HUES6 (cell line): Measurements from ENCODE around the gene STAT3.
A peak's percentile ranks its signal among the peaks of the same experiment; 100 is the strongest.
"Not testable (repeated sequence)": the region's sequence is repeated elsewhere in the genome, so short reads cannot be mapped to it uniquely, and the experiment has no call there.

Experiments
- H3K27ac ChIP-seq: 2 replicates; pipeline ENCODE4 v1.7.0; 2013; ENCODE audit warnings: low read depth, mild to moderate bottlenecking, low read length, inconsistent platforms
- H3K27me3 ChIP-seq: 2 replicates; pipeline ENCODE4 v1.6.1; 2013; ENCODE audit warnings: low read length; ENCODE audit not compliant: control insufficient read depth, insufficient read depth
- H3K36me3 ChIP-seq: 2 replicates; pipeline ENCODE4 v1.6.1; 2013; ENCODE audit warnings: low read length; ENCODE audit not compliant: control insufficient read depth, insufficient read depth
- H3K4me1 ChIP-seq: 2 replicates; pipeline ENCODE4 v1.6.1; 2013; ENCODE audit warnings: low read length; ENCODE audit not compliant: control insufficient read depth, insufficient read depth
- H3K4me3 ChIP-seq: 2 replicates; pipeline ENCODE4 v1.5.1; 2013; ENCODE audit warnings: low read depth, low read length
- H3K9ac ChIP-seq: one replicate; pipeline ENCODE4 v1.6.1; 2013; ENCODE audit warnings: mild to moderate bottlenecking, low read length
- H3K9me3 ChIP-seq: 2 replicates; pipeline ENCODE4 v1.6.1; 2013; ENCODE audit warnings: low read depth, low read length; ENCODE audit not compliant: control insufficient read depth, insufficient read depth

The STAT3 gene

DNA sequence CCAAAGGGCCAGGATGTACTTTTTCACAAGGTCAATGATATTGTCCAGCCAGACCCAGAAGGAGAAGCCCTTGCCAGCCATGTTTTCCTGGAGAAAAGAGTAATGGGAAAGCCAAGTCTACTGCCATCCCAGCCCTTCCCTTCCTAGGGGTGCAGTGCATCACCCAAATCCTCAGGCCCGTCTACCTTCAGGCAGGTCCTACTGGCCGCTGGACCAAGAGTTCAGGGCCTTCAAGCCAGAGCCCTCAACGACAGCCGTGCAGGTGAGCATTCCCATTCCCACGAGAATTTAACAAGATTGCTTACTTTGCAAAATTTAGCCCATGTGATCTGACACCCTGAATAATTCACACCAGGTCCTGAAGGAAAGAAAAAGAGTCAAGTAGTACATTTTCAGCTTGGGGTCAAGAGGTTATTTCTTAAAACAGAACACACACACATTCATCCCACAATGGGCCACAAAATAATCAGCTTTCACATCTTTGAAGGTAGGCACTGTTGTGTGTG, 64.9 kb downstream of the STAT3 start:
- H3K4me3 ChIP-seq = no peak overlapping the region
- H3K4me1 ChIP-seq = peaks cover 12% of the 10 kb centered on the region; the same call in 1 of the 2 replicates
- no peak overlapping the region for H3K27ac ChIP-seq
- H3K9ac ChIP-seq = no peak overlapping the region
- H3K27me3 ChIP-seq = no peaks in the 10 kb centered on the region
- H3K9me3 ChIP-seq = no peaks in the 10 kb centered on the region
- H3K36me3 ChIP-seq = peaks cover 71% of the 10 kb centered on the region

DNA sequence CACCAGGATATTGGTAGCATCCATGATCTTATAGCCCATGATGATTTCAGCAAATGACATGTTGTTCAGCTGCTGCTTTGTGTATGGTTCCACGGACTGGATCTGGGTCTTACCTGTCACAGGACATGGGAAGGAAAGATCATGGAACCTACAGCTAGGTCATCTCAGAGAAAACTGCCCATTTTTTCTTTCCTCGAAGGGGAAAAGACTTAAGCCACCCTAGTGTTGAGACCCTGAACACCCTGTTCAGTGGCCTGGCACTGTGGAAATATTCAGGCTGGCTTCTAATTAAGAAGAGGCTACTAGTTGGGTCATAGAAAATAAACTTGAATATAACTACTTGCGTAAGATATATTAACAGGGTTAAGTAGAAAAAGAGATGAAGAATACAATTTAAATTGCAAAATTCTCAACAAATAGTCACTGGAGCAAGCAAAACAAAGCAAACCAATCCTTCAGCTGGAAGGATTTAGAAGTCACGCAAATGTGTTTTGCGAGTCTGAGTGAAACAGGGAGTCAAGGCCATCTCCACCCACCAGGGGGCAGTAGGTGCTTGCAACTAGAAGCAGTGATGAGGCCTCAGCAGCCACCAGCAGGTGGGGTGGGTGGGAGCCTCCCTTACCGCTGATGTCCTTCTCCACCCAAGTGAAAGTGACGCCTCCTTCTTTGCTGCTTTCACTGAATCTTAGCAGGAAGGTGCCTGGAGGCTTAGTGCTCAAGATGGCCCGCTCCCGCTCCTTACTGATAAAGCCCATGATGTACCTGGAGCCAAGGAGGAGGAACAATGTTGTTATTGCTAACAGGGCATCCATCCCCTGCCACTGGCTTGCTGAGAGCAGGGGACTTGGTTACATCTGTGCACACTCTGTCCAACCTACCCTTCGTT, 65.6 kb downstream of the STAT3 start:
- Histone ChIP-seq H3K27ac (no peak overlapping the region), H3K9ac (no peak overlapping the region), H3K27me3 (no peaks in the 10 kb centered on the region), H3K36me3 (peaks cover 76% of the 10 kb centered on the region), H3K4me3 (no peak overlapping the region), H3K4me1 (peaks cover 12% of the 10 kb centered on the region; the same call in 1 of the 2 replicates), H3K9me3 (no peaks in the 10 kb centered on the region)

DNA sequence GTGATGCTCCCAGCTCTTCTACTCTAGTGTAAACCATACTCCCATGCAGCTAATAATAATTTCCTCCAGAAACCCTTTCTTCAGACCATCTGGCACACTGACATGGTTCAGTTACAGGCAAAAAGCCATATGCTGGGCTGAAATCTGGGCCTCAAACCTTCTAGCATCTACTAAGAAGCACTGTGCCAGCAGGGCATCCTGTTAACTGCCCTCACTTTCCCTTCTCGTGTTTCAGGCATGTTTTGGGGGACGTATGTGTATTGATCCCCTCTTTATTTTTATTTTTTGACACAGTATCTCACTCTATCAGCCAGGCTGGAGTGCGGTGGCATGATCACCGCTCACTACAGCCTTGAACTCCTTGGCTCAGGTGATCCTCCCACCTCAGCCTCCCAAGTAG, 66.7 kb downstream of the STAT3 start:
- Histone ChIP-seq H3K4me1 (peaks cover 12% of the 10 kb centered on the region; the same call in 1 of the 2 replicates), H3K27me3 (no peaks in the 10 kb centered on the region), H3K36me3 (peaks cover 76% of the 10 kb centered on the region), H3K9me3 (no peaks in the 10 kb centered on the region), H3K9ac (no peak overlapping the region), H3K27ac (no peak overlapping the region), H3K4me3 (no peak overlapping the region)

DNA sequence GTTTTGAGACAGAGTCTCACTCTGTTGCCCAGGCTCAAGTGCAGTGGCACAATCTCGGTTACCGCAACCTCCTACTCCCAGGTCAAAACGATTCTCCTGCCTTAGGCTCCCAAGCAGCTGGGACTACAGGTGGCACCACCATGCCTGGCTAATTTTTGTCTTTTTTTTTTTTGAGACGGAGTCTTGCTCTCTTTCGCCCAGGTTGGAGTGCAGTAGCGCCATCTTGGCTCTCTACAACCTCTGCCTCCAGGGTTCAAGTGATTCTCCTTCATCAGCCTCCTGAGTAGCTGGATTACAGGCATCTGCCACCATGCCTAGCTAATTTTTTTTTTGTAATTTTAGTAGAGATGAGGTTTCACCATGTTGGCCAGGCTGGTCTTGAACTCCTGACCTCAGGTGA, 70.3 kb downstream of the STAT3 start:
- not testable (repeated sequence) for H3K9ac ChIP-seq, H3K27me3 ChIP-seq, H3K4me3 ChIP-seq, H3K9me3 ChIP-seq, H3K27ac ChIP-seq
- H3K4me1 ChIP-seq = peaks cover 14% of the 10 kb centered on the region; the same call in 1 of the 2 replicates
- H3K36me3 ChIP-seq = peaks cover 73% of the 10 kb centered on the region

DNA sequence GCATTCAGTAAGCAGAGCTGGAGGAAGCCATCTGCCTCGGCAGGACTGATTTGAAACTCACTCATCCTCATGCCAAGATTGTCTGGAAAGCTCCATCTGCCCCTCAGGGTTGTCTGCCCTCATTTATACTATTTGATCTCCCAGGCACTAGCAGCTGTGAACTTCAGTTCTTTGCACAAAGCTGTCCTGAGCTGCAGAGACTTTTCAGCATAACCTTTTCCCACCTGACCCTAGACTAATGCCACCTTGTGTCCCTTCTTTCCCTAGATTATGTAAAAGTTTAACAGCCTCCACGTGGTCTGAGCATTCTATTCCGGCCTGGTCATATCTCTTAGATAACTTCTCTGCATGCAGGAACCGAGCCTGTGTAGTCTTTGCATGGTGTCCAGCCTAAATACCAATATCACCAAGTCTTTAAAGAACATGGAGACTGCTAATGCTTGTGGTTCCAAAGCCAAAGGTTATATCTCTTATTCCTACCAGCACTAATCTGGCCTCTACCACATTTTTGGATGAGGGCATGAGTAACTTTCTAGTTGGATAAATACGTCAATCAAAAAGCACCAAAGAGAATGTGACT, 70.9 kb downstream of the STAT3 start:
- H3K4me3 ChIP-seq = no peak overlapping the region
- no peak overlapping the region for H3K27ac ChIP-seq
- no peaks in the 10 kb centered on the region for H3K9me3 ChIP-seq
- no peak overlapping the region for H3K9ac ChIP-seq
- H3K4me1 ChIP-seq = peaks cover 19% of the 10 kb centered on the region
- peaks cover 70% of the 10 kb centered on the region for H3K36me3 ChIP-seq
- no peaks in the 10 kb centered on the region for H3K27me3 ChIP-seq

DNA sequence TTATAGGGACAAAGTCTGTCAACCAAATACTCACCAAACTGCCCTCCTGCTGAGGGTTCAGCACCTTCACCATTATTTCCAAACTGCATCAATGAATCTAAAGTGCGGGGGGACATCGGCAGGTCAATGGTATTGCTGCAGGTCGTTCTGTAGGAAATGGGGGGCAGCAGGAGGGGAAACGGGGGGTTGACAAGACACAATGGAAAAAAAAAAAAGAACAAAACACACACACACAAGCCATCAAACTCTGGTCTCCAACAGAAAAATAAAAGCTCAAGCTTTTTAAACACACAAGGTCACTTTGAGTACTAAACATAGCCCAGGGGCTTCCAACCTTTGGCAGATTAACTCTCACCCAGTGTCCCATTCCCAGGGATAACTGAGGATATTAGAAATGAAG, 71.5 kb downstream of the STAT3 start:
- peaks cover 64% of the 10 kb centered on the region for H3K36me3 ChIP-seq
- peaks cover 23% of the 10 kb centered on the region for H3K4me1 ChIP-seq
- no peaks in the 10 kb centered on the region for H3K27me3 ChIP-seq
- no peak overlapping the region for H3K4me3 ChIP-seq
- H3K9me3 ChIP-seq = no peaks in the 10 kb centered on the region
- H3K9ac ChIP-seq = no peak overlapping the region
- no peak overlapping the region for H3K27ac ChIP-seq

DNA sequence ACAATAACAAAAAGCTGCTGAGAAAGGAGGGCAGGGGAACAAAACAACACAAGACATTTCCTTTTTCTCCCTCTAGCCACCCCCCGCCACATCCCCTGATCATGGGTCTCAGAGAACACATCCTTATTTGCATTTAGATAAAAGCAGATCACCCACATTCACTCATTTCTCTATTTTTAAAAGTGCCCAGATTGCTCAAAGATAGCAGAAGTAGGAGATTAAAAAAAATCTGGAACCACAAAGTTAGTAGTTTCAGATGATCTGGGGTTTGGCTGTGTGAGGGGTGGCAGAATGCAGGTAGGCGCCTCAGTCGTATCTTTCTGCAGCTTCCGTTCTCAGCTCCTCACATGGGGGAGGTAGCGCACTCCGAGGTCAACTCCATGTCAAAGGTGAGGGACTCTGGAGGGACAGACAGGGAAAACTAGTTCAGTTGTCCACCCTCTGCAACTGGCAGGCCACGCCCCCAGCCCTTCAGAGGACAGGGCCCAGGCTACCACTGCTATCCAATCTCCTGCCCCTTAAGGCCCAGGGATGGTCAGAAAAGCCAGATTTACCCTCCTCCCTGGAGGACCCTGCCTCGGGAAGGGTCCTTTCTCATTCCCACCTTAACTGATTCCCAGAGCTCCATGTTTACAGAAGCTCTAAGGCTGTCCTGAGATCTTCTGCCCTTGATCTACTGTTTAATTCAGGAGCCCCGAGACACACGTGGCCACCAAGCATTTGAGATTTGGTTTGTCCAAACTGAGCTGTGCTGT, 72.7 kb downstream of the STAT3 start:
- Histone ChIP-seq H3K27me3 (no peaks in the 10 kb centered on the region), H3K36me3 (peaks cover 63% of the 10 kb centered on the region), H3K4me3 (no peak overlapping the region), H3K4me1 (peaks cover 34% of the 10 kb centered on the region), H3K9me3 (no peaks in the 10 kb centered on the region), H3K9ac (no peak overlapping the region), H3K27ac (no peak overlapping the region)

DNA sequence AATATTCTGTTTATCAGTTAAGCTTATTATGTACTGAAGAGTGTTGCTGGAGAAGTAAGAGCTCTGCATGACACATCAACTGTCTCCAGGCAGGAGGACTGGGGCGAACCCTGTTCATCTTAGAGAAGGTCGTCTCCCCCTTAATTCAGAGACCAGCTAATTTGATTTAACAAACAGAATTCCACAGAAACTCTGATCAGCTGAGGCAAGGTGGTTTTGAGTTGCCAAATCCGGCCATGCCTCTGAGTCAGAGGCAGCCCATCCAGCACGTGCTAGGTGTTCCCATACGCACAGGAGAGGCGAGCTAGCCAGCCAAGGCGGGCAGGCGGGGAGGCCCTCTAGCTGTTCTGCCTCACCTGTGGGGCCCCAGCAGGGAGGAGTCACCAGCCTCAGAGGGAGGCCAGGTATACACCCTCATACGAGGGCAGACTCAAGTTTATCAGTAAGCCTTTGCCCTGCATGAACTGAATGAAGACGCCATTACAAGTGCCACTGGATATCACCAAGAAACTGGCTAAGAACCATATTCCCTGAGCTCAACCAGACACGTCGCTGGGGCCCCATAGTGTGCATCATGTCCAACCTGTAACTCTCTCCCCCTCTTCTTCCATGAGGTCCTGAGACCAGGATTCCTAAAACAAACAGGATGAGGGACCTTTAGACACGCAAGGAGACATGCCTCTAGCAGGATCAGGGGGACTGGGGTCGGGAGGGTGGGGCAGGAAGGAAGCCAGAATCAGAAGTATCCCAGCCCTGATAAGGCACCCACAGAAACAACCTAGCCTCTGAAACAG, 74.3 kb downstream of the STAT3 start:
- Histone ChIP-seq H3K27me3 (no peaks in the 10 kb centered on the region), H3K27ac (no peak overlapping the region), H3K4me1 (peaks cover 27% of the 10 kb centered on the region), H3K9me3 (no peaks in the 10 kb centered on the region), H3K9ac (no peak overlapping the region), H3K36me3 (peaks cover 58% of the 10 kb centered on the region), H3K4me3 (no peak overlapping the region)

DNA sequence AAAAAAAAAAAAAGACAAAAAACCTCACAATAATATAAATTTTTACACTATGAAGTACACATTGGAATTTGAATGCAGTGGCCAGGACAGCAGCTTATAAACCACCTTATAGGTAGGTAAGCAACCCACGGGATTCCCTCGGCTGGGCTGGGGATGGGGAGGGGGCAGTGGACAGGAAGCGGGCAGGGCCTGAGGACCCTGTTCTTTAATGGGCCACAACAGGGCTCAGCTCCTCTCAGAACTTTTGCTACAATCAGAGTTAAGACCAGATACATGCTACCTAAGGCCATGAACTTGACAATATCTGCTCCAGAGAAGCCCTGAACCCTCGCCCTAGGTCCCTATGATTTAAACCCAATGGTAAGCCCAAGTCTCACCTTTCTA, 74.9 kb downstream of the STAT3 start:
- no peaks in the 10 kb centered on the region for H3K27me3 ChIP-seq
- no peak overlapping the region for H3K9ac ChIP-seq
- peaks cover 53% of the 10 kb centered on the region for H3K36me3 ChIP-seq
- H3K4me3 ChIP-seq = no peak overlapping the region
- no peaks in the 10 kb centered on the region for H3K9me3 ChIP-seq
- H3K27ac ChIP-seq = no peak overlapping the region
- H3K4me1 ChIP-seq = peaks cover 27% of the 10 kb centered on the region

DNA sequence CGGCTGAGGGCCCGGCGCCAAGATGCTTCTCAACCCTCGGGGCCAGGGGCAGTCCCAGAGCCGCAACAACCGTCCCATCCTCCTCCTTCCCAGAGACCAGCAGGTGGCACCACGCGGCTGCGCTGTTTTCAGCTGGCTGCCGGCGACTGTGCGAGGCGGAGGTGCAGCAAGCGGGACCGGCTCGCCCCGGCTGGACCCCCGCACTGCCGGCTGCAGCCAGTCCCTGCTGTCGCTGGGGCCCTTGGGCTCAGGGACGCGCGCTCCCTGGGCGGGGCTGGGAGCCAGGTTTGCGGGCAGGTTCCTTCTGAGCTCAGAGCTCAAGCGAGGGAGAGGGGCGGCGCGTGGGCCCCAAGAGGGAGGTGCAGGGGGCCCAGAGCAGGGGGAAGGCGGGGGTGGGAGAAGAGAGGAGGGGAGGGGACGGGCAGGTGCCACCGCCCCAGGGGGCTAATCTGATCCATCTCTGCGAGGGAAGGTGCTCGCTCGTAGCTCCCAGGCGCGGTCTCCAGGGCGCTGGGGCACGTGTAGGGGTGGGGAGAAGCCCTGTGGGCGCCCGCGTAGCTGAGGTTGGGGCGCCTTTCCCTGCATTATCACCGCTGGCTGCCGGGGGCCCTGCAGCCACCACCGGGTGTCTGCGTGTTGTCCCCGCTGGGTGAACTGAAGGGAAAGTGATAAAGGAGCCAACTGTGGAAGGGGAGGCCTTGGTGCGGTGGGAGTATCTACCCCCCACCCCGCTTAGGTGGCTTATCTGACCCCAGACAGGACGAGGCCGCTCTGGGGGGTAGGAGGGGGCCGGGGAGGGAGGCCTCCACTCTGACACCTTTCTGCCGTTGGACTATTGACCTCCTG, 75.7 kb downstream of the STAT3 start:
- no peaks in the 10 kb centered on the region for H3K27me3 ChIP-seq
- H3K27ac ChIP-seq = no peak overlapping the region
- no peak overlapping the region for H3K9ac ChIP-seq
- peaks cover 47% of the 10 kb centered on the region for H3K36me3 ChIP-seq
- no peaks in the 10 kb centered on the region for H3K9me3 ChIP-seq
- peaks cover 27% of the 10 kb centered on the region for H3K4me1 ChIP-seq
- peak overlapping the region; percentile 37; the same call in 1 of the 2 replicates for H3K4me3 ChIP-seq
